ENCODE results near the gene CHORDC1.
"Not testable (repeated sequence)": the region's sequence is repeated elsewhere in the genome, so short reads cannot be mapped to it uniquely, and the experiment has no call there.

Gene CHORDC1

GRCh38 chr11:90216611-90217010, 6.2 kb downstream of the CHORDC1 start:
- FAIRE-seq (no peak), DNase-seq (ENCODE audit: low spot score) (no peak)

GRCh38 chr11:90213322-90213721, 9.5 kb downstream of the CHORDC1 start:
- FAIRE-seq (no peak), DNase-seq (ENCODE audit: low spot score) (no peak)

GRCh38 chr11:90208857-90209256, 14.0 kb downstream of the CHORDC1 start:
- no peak for DNase-seq (ENCODE audit: low spot score)
- FAIRE-seq, result no peak

DNA sequence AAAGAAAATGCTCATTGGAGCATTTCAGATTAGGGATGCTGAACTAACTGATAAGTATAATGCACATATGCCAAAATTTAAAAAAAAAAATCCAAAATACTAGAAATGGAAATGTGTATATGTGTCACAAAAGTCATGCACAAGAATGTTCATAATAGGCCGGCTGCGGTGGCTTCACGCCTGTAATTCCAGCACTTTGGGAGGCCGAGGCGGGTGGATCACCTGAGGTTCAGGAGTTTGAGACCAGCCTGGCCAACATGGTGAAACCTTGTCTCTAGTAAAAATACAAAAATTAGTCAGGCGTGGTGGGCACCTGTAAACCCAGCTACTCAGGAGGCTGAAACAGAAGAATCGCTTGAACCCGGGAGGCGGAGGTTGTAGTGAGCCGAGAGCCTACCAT, 14.9 kb downstream of the CHORDC1 start:
- FAIRE-seq; DNase-seq (ENCODE audit: low spot score): not testable (repeated sequence)

DNA sequence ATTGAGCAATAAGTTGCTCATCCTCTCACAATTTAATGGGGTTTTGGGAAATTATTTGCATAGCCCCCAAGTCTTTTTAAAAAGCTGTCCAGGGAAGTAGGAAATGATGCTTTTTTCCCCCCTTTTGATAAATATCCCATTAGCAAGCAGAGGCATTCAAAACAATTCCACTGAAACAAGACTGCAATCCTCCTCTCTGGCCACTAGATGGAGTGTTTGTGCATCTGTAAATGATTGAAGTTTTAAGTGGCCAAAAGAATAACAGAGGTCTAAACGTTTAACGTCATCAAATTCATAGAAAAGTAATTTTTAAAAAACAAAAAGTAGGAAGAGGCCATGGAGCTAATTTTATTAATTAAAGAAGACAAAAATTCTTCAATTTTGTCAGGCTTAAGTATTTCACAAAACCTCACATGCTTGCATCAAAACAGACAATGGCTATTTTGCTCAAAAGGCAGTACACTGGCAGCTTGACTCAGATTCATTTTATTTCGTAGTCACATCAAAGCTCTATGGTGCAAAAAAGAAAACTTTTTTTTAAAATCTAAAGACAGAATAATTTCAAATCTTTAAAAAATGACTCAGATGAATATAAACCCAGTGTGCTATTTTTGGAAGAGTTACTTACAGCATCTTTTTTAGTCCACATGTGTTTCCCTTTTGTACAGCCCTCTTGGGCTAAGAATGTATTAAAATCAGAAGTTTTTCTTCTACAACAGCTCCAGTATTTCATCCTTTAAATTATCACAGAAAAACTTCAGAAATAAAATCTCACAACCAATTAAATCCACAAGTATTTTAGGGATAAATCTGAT, 17.8 kb downstream of the CHORDC1 start:
- peak; percentile 48 for DNase-seq (ENCODE audit: low spot score)
- FAIRE-seq, result peak; percentile 68

- no peak for FAIRE-seq
- no peak for DNase-seq (ENCODE audit: low spot score)
These were observed 18.4 kb downstream of the CHORDC1 start for GRCh38 chr11:90204407-90204806.

GRCh38 chr11:90202342-90202741, 20.5 kb downstream of the CHORDC1 start:
- FAIRE-seq (no peak), DNase-seq (ENCODE audit: low spot score) (no peak)

DNA sequence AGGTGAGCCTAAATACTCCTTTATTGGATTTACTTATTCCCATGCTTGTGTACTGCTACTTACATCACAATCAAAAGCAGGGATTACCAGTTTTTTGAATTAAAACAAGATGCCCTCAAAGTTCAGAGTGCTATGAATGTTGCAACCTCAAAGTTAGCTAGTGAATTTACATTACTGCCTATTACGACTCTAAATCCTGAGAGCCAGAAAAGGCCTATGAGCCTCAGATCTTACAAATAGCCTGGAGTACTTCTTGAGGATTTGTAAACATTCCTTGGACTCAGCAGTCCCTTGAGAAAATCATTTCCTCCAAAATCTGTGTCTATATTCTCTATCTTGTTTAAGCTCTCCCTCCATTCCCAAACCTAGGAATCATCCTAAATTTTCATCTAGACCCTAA, 25.5 kb downstream of the CHORDC1 start:
- FAIRE-seq, result no peak

GRCh38 chr11:90192869-90193582, 29.8 kb downstream of the CHORDC1 start:
- no peak for FAIRE-seq

More for the DNA sequence above, 25.5 kb downstream of the CHORDC1 start:
- no peak for DNase-seq (ENCODE audit: low spot score)

GRCh38 chr11:90189011-90189410, 33.8 kb downstream of the CHORDC1 start:
- DNase-seq (ENCODE audit: low spot score) (no peak), FAIRE-seq (no peak)

More at GRCh38 chr11:90192869-90193582, 29.8 kb downstream of the CHORDC1 start:
- no peak for DNase-seq (ENCODE audit: low spot score)

GRCh38 chr11:90187839-90188238, 35.0 kb downstream of the CHORDC1 start:
- no peak for FAIRE-seq

GRCh38 chr11:90179923-90180322, 42.9 kb downstream of the CHORDC1 start:
- DNase-seq (ENCODE audit: low spot score) (no peak), FAIRE-seq (no peak)

More at GRCh38 chr11:90187839-90188238, 35.0 kb downstream of the CHORDC1 start:
- no peak for DNase-seq (ENCODE audit: low spot score)

DNA sequence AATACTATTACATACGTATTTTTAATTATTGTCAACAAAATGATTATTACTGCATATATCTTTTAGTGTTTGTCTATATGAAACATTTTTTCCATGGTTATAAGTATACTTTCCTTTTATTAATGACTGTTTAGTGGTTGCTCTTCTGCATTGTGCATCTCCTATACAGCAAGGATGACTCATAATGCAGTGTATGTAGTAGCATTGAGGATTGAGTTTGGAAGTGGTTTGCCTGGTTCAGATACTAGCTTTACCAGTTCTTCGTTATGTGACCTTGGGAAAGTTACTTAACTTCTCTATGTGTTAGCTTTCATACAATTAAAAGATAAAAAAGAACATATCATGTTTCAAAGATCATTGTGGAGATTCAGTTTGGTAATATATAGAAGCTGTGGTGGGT, 44.1 kb downstream of the CHORDC1 start:
- FAIRE-seq (no peak), DNase-seq (ENCODE audit: low spot score) (no peak)

- FAIRE-seq (no peak), DNase-seq (ENCODE audit: low spot score) (no peak)
These were observed 46.8 kb downstream of the CHORDC1 start for GRCh38 chr11:90176069-90176468.

- DNase-seq (ENCODE audit: low spot score) (no peak), FAIRE-seq (no peak)
These were observed 51.5 kb downstream of the CHORDC1 start for GRCh38 chr11:90171359-90171758.

- DNase-seq (ENCODE audit: low spot score) (no peak), FAIRE-seq (no peak)
These were observed 54.3 kb downstream of the CHORDC1 start for GRCh38 chr11:90168571-90168970.

- FAIRE-seq; DNase-seq (ENCODE audit: low spot score): not testable (repeated sequence)
These were observed 55.1 kb downstream of the CHORDC1 start for GRCh38 chr11:90167704-90168103.

DNA sequence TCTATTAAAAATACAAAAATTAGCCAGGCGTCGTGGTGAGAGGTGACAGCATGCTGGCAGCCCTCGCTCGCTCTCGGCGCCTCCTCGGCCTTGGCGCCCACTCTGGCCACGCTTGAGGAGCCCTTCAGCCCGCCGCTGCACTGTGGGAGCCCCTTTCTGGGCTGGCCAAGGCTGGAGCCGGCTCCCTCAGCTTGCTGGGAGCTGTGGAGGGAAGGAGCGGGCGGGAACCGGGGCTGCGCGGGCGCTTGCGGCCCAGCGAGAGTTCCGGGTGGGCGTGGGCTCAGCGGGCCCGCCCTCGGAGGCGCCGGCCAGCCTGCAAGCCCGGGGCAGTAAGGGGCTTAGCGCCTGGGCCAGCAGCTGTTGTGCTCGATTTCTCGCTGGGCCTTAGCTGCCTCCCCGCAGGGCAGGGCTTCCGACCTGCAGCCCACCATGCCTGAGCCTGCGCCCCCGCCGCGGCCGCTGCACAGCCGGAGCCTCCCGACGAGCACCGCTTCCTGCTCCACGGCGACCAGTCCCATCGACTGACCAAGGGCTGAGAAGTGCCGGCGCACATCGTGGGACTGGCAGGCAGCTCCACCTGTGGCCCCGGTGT, 55.8 kb downstream of the CHORDC1 start:
- not testable (repeated sequence) for FAIRE-seq

More for the DNA sequence above, 55.8 kb downstream of the CHORDC1 start:
- not testable (repeated sequence) for DNase-seq (ENCODE audit: low spot score)

Measured in RCC 7860 (cell line).